H1 (cell line): Measurements from ENCODE around the gene TMEM185B. TPM values are rescaled to one million over a fixed set of nuclear protein-coding genes. Genes with fewer than 3 reads are reported as not detected.

Experiments used
- CTCF ChIA-PET: fragments of 300-600 bp; sonication (Branson Sonifier 250); formaldehyde crosslinking; loops from one replicate; lab custom pipeline; 2021; ENCODE audit not compliant: partially characterized antibody; lab: Charles Lee
- POLR2A ChIA-PET: fragments of 300-600 bp; sonication (Branson Sonifier 250); formaldehyde crosslinking; loops from one replicate; lab custom pipeline; 2021; ENCODE audit warnings: inconsistent platforms; ENCODE audit not compliant: partially characterized antibody; lab: Charles Lee
- DNase-seq, 2 experiments: peaks; one replicate each; pipeline versions ENCODE4 v3.0.0 to v3.0.0-alpha.2; 2010 to 2022; ENCODE audit warnings: low spot score in 2 of 2, low read depth in 1 of 2, mixed read lengths in 1 of 2
- FAIRE-seq: peaks from 2 replicates; lab custom pipeline; 2011; peaks lifted over from hg19 to GRCh38; lab: Jason Lieb, UNC
- H2AFZ ChIP-seq: 2 replicates; pipeline ENCODE4 v1.8.1; 2012; ENCODE audit warnings: low read length, inconsistent platforms
- H2AK5ac ChIP-seq: 2 replicates; pipeline ENCODE4 v1.6.1; 2013; ENCODE audit warnings: low read depth, low read length
- H2BK120ac ChIP-seq: replicated peaks from 2 replicates; pipeline ENCODE3; 2013; ENCODE audit warnings: low read depth, low read length, inconsistent platforms
- H2BK12ac ChIP-seq: 2 replicates; pipeline ENCODE4 v1.6.1; 2013; ENCODE audit warnings: low read depth, low read length
- H2BK15ac ChIP-seq: 2 replicates; pipeline ENCODE4 v1.6.1; 2013; ENCODE audit warnings: low read length
- H2BK20ac ChIP-seq: 2 replicates; pipeline ENCODE4 v1.6.1; 2013; ENCODE audit warnings: low read length
- H2BK5ac ChIP-seq: 2 replicates; pipeline ENCODE4 v1.6.1; 2013; ENCODE audit warnings: low read depth, low read length
- H3K14ac ChIP-seq: 2 replicates; pipeline ENCODE4 v1.6.1; 2013; ENCODE audit warnings: inconsistent platforms; ENCODE audit not compliant: insufficient read length
- H3K18ac ChIP-seq: 2 replicates; pipeline ENCODE4 v1.6.1; 2013; ENCODE audit warnings: low read length; ENCODE audit errors: extremely low read depth
- H3K23ac ChIP-seq: 2 replicates; pipeline ENCODE4 v1.6.1; 2013; ENCODE audit warnings: inconsistent platforms; ENCODE audit not compliant: insufficient read length
- H3K23me2 ChIP-seq: 2 replicates; pipeline ENCODE4 v1.6.1; 2013; ENCODE audit warnings: low read depth, low read length
- H3K27ac ChIP-seq: 2 replicates; pipeline ENCODE4 v1.6.1; 2011; ENCODE audit warnings: low read depth, low read length, inconsistent platforms
- H3K27me3 ChIP-seq, 4 experiments: replicated peaks in 1 of 4; 1 replicate in 1 of 4; 2 replicates in 3 of 4; pipeline versions ENCODE4 v1.6.1 to v1.8.1; 2011 to 2013; ENCODE audit warnings: low read length in 3 of 4, mild to moderate bottlenecking in 3 of 4, inconsistent platforms in 2 of 4, mixed read lengths in 2 of 4, moderate library complexity in 1 of 4; ENCODE audit not compliant: control insufficient read depth in 3 of 4, insufficient read depth in 3 of 4; ENCODE audit errors: extremely low read depth in 1 of 4
- H3K36me3 ChIP-seq, 4 experiments: 2 replicates each; pipeline versions ENCODE4 v1.6.1 to v1.8.1; 2011 to 2013; ENCODE audit warnings: mild to moderate bottlenecking in 4 of 4, low read length in 3 of 4, moderate library complexity in 2 of 4, control low read depth in 1 of 4, inconsistent platforms in 1 of 4; ENCODE audit not compliant: insufficient read depth in 4 of 4, control insufficient read depth in 2 of 4
- H3K4ac ChIP-seq: replicated peaks from 2 replicates; pipeline ENCODE3; 2013; ENCODE audit warnings: low read length, low read depth, mixed read lengths, inconsistent platforms; ENCODE audit not compliant: insufficient read length
- H3K4me1 ChIP-seq, 4 experiments: replicated peaks in 1 of 4; 1 replicate in 1 of 4; 2 replicates in 3 of 4; pipeline versions ENCODE4 v1.6.1 to v1.8.1; 2011 to 2013; ENCODE audit warnings: low read length in 3 of 4, inconsistent platforms in 2 of 4, mixed read lengths in 1 of 4; ENCODE audit not compliant: insufficient read depth in 4 of 4, control insufficient read depth in 3 of 4
- H3K4me2 ChIP-seq, 2 experiments: 2 replicates each; pipeline versions ENCODE4 v1.6.1 to v1.8.1; 2011 to 2013; ENCODE audit warnings: low read depth in 2 of 2, low read length in 2 of 2, control low read depth in 1 of 2, inconsistent platforms in 1 of 2, mild to moderate bottlenecking in 1 of 2; ENCODE audit not compliant: insufficient read depth in 1 of 2
- H3K4me3 ChIP-seq, 4 experiments: fragments of 200-600, 300-600 bp in 1 of 4; sonication (generic), shearing (Covaris generic), sonication (Bioruptor Twin) in 1 of 4; 2 replicates each; pipeline versions ENCODE4 v1.5.1 to v1.8.1; 2011 to 2016; ENCODE audit warnings: low read length in 4 of 4, low read depth in 3 of 4, control low read depth in 2 of 4, inconsistent platforms in 2 of 4, mild to moderate bottlenecking in 2 of 4, mixed read lengths in 1 of 4, moderate library complexity in 1 of 4; ENCODE audit not compliant: insufficient read depth in 2 of 4; ENCODE audit errors: extremely low read depth in 1 of 4
- H3K56ac ChIP-seq: replicated peaks from 2 replicates; pipeline ENCODE3; 2013; ENCODE audit warnings: low read depth, mild to moderate bottlenecking, mixed read lengths, low read length, inconsistent platforms; ENCODE audit not compliant: insufficient read length
- H3K79me1 ChIP-seq: 2 replicates; pipeline ENCODE4 v1.6.1; 2013; ENCODE audit warnings: low read depth, low read length, control low read depth
- H3K79me2 ChIP-seq, 2 experiments: 2 replicates each; pipeline versions ENCODE4 v1.6.1 to v1.8.1; 2012 to 2013; ENCODE audit warnings: low read length in 2 of 2, mild to moderate bottlenecking in 2 of 2, inconsistent platforms in 1 of 2; ENCODE audit not compliant: insufficient read depth in 2 of 2, control insufficient read depth in 1 of 2
- H3K9ac ChIP-seq, 4 experiments: replicated peaks in 1 of 4; 1 replicate in 1 of 4; 2 replicates in 3 of 4; pipeline versions ENCODE4 v1.6.1 to v1.8.1; 2011 to 2013; ENCODE audit warnings: low read depth in 3 of 4, low read length in 3 of 4, control low read depth in 2 of 4, mild to moderate bottlenecking in 2 of 4, moderate library complexity in 2 of 4, inconsistent platforms in 1 of 4; ENCODE audit errors: extremely low read depth in 1 of 4
- H3K9me3 ChIP-seq, 2 experiments: 2 replicates each; pipeline versions ENCODE4 v1.6.1 to v1.8.1; 2012 to 2013; ENCODE audit warnings: mild to moderate bottlenecking in 2 of 2, moderate library complexity in 2 of 2, control low read depth in 1 of 2, inconsistent platforms in 1 of 2, low read depth in 1 of 2, low read length in 1 of 2, mixed read lengths in 1 of 2; ENCODE audit not compliant: insufficient read depth in 2 of 2
- H4K20me1 ChIP-seq, 2 experiments: replicated peaks in 1 of 2; 2 replicates each; pipeline versions ENCODE3 to v1.8.1; 2011 to 2013; ENCODE audit warnings: inconsistent platforms in 2 of 2, low read length in 2 of 2, mild to moderate bottlenecking in 1 of 2; ENCODE audit not compliant: insufficient read depth in 2 of 2, control insufficient read depth in 1 of 2
- H4K5ac ChIP-seq: 2 replicates; pipeline ENCODE4 v1.6.1; 2013; ENCODE audit warnings: low read length, low read depth, mixed read lengths, inconsistent platforms; ENCODE audit not compliant: insufficient read length
- H4K8ac ChIP-seq: 2 replicates; pipeline ENCODE4 v1.8.0; 2013; ENCODE audit warnings: mild to moderate bottlenecking, moderate library complexity, low read length, inconsistent platforms; ENCODE audit not compliant: insufficient read depth; ENCODE audit errors: extremely low read depth
- H4K91ac ChIP-seq: replicated peaks from 2 replicates; pipeline ENCODE3; 2013; ENCODE audit warnings: low read length, mixed read lengths, inconsistent platforms; ENCODE audit not compliant: insufficient read length
- KDM1A ChIP-seq: fragments of 200-600, 300-600 bp; sonication (generic); IDR thresholded peaks from 2 replicates; pipeline ENCODE4 v1.7.1; 2016; ENCODE audit warnings: mild to moderate bottlenecking, low read length, borderline replicate concordance
- RFX5 ChIP-seq: IDR thresholded peaks from 2 replicates; pipeline ENCODE4 v1.6.1; 2011; ENCODE audit warnings: low read depth, low read length, improper control_type of control experiment, borderline replicate concordance
- SP1 ChIP-seq: IDR thresholded peaks from 2 replicates; pipeline ENCODE4 v1.6.1; 2011; ENCODE audit warnings: low read depth, low read length
- WGBS, 2 experiments: shearing (Covaris generic) in 1 of 2; methylation state at CpG; one replicate each; pipeline versions ENCODE4 v1.1.6 to v1.1.7; 2013 to 2015; ENCODE audit warnings: low lambda C conversion rate in 2 of 2, mixed read lengths in 2 of 2, inconsistent platforms in 1 of 2, low coverage in 1 of 2, missing lambda C conversion rate in 1 of 2; ENCODE audit not compliant: insufficient replicate concordance in 2 of 2, insufficient coverage in 1 of 2, insufficient read length in 1 of 2; ENCODE audit errors: extremely low coverage in 1 of 2, missing lambda C conversion rate in 1 of 2; 5-methylcytosine and 5-hydroxymethylcytosine counted together
- polyA plus RNA-seq, 7 experiments: library from polyadenylated mRNA; depleted of rRNA in 3 of 7; stranded (reverse) in 5 of 7; unstranded in 2 of 7; fragments of >200 nt in 5 of 7; fragments of 200-250 nt in 2 of 7; gene quantifications; 1 replicate in 5 of 7; 2 replicates in 1 of 7; 4 replicates in 1 of 7; pipeline versions ENCODE4 v1.2.1 to v1.2.3, GENCODE V29; 2011 to 2013; ENCODE audit warnings: missing spikeins in 2 of 7, mixed read lengths in 2 of 7
- total RNA-seq: library from RNA; stranded (reverse); fragmentation: NEBNext Ultra II Directional; extraction: Animal tissue kit (Norgen Biotek cat#: 25700); gene quantifications from 2 replicates; pipeline ENCODE4 v1.2.1, GENCODE V29; 2021

Gene TMEM185B
- total and polyA plus RNA-seq, 2 of the 8 experiments (the other 6 are each of a cell fraction or from before 2014, with no cell fraction given) = 13.5 to 14.0 TPM

GRCh38 chr2:120226316-120226715 is 3.1 kb upstream of the TMEM185B start:
- peaks cover 0 to 7% (median 6%) of the 10 kb centered on the region in 4 experiments; a peak in 5 of 7 replicates for H3K4me1 ChIP-seq
- no peak overlapping the region for H3K4ac ChIP-seq
- H3K9me3 ChIP-seq = peaks cover 7 to 9% of the 10 kb centered on the region in 2 experiments
- H3K4me3 ChIP-seq = no peak overlapping the region
- H3K23me2 ChIP-seq = peaks cover 3% of the 10 kb centered on the region; the same call in 1 of the 2 replicates
- H3K36me3 ChIP-seq = peaks cover 0 to 6% (median 0%) of the 10 kb centered on the region in 4 experiments; a peak in 3 of 8 replicates
- H2BK12ac ChIP-seq = no peak overlapping the region
- peaks cover 0 to 2% of the 10 kb centered on the region in 2 experiments; a peak in 1 of 4 replicates for H3K79me2 ChIP-seq
- no peak overlapping the region for H3K23ac ChIP-seq
- no peak overlapping the region for H4K8ac ChIP-seq
- no peak overlapping the region for H3K56ac ChIP-seq
- H3K18ac ChIP-seq = no peak overlapping the region
- POLR2A ChIA-PET = interaction anchor here (1.0 to 1.5 kb wide), 2 partner anchors 10 to 26 kb away, joined by 3 read pairs; partner anchors contain the start of gene RALB
- no peak overlapping the region for H2AK5ac ChIP-seq
- H3K27ac ChIP-seq = no peak overlapping the region
- no peak overlapping the region for H3K9ac ChIP-seq
- CTCF ChIA-PET = interaction anchor here (1.2 to 1.6 kb wide), 2 partner anchors 86 to 454 kb away, joined by 3 to 11 read pairs; no protein-coding TSS in a partner anchor
- H3K79me1 ChIP-seq = no peaks in the 10 kb centered on the region
- WGBS, 2 experiments = 90% methylated on average over 9 of the region's 9 CpGs; no CpG with 5 or more reads in 1 of the 2 experiments
- H4K5ac ChIP-seq = no peak overlapping the region
- no peak overlapping the region for H2AFZ ChIP-seq
- peaks cover 13 to 45% (median 29%) of the 10 kb centered on the region in 4 experiments for H3K27me3 ChIP-seq
- H4K20me1 ChIP-seq = peaks cover 0 to 3% of the 10 kb centered on the region in 2 experiments
- H2BK15ac ChIP-seq = no peak overlapping the region
- H2BK120ac ChIP-seq = no peak overlapping the region
- H3K14ac ChIP-seq = no peak overlapping the region
- TF ChIP-seq KDM1A = no peak
- TF ChIP-seq RFX5 = no peak
- no peak for TF ChIP-seq SP1
- TF ChIP-seq, all 59 proteins: peak for 0
- Histone ChIP-seq H3K4me2 (no peak overlapping the region), H2BK5ac (no peak overlapping the region), H2BK20ac (no peak overlapping the region), H4K91ac (no peak overlapping the region)
- FAIRE-seq (no peak), DNase-seq (no peak)
